Liver (tissue), 9 donors: ENCODE measurements around the gene MTMR11. TPM values are rescaled to one million over a fixed set of nuclear protein-coding genes. Genes with fewer than 3 reads are reported as not detected.

Source experiments
- DNase-seq: peaks from one replicate; pipeline ENCODE4 v3.0.0-alpha.2; 2017; ENCODE audit warnings: low spot score
- H3K27ac ChIP-seq, 2 donors: one replicate each; pipeline ENCODE4 v1.7.0; 2013; ENCODE audit warnings: inconsistent platforms in 2 of 2, low read length in 2 of 2, control low read depth in 1 of 2, low read depth in 1 of 2, mild to moderate bottlenecking in 1 of 2
- H3K27me3 ChIP-seq, 4 donors: one replicate each; pipeline versions ENCODE4 v1.6.1 to v1.7.0; 2013; ENCODE audit warnings: low read length in 3 of 4, inconsistent platforms in 1 of 4, mild to moderate bottlenecking in 1 of 4, moderate library complexity in 1 of 4; ENCODE audit not compliant: control insufficient read depth in 4 of 4, insufficient read depth in 4 of 4
- H3K36me3 ChIP-seq, 4 donors: one replicate each; pipeline versions ENCODE4 v1.6.1 to v1.7.0; 2013; ENCODE audit warnings: low read length in 3 of 4, mild to moderate bottlenecking in 3 of 4, low read depth in 1 of 4, moderate library complexity in 1 of 4; ENCODE audit not compliant: control insufficient read depth in 4 of 4, insufficient read depth in 3 of 4
- H3K4me1 ChIP-seq, 4 donors: one replicate each; pipeline versions ENCODE4 v1.6.1 to v1.7.0; 2013; ENCODE audit warnings: low read length in 3 of 4, mild to moderate bottlenecking in 3 of 4, moderate library complexity in 1 of 4; ENCODE audit not compliant: control insufficient read depth in 4 of 4, insufficient read depth in 4 of 4
- H3K4me3 ChIP-seq, 3 donors: one replicate each; pipeline versions ENCODE4 v1.6.1 to v1.7.0; 2013; ENCODE audit warnings: low read length in 3 of 3, control low read depth in 1 of 3, low read depth in 1 of 3, mild to moderate bottlenecking in 1 of 3
- H3K9ac ChIP-seq, 2 donors: one replicate each; pipeline ENCODE4 v1.7.0; 2013; ENCODE audit warnings: low read length in 2 of 2, mild to moderate bottlenecking in 2 of 2, moderate library complexity in 2 of 2, control low read depth in 1 of 2, low read depth in 1 of 2
- H3K9me3 ChIP-seq, 4 donors: one replicate each; pipeline versions ENCODE4 v1.6.1 to v1.7.0; 2013; ENCODE audit warnings: low read length in 3 of 4; ENCODE audit not compliant: control insufficient read depth in 4 of 4
- EGR1 ChIP-seq, 2 donors: IDR thresholded peaks; 2 replicates each; pipeline ENCODE4 v1.6.1; 2016 to 2018; ENCODE audit warnings: antibody characterized with exemption in 2 of 2, low read depth in 2 of 2
- FOXA1 ChIP-seq: IDR thresholded peaks from 2 replicates; pipeline ENCODE4 v1.6.1; 2016; ENCODE audit warnings: antibody characterized with exemption
- FOXA2 ChIP-seq: IDR thresholded peaks from 2 replicates; pipeline ENCODE4 v1.6.1; 2016; ENCODE audit warnings: antibody characterized with exemption
- GABPA ChIP-seq, 2 donors: IDR thresholded peaks in 1 of 2; conservative IDR thresholded peaks in 1 of 2; 2 replicates each; pipeline ENCODE4 v1.6.1; 2016; ENCODE audit warnings: antibody characterized with exemption in 2 of 2, mild to moderate bottlenecking in 1 of 2, moderate library complexity in 1 of 2
- HNF4G ChIP-seq: IDR thresholded peaks from 2 replicates; pipeline ENCODE4 v1.6.1; 2016; ENCODE audit warnings: antibody characterized with exemption
- JUND ChIP-seq, 2 donors: IDR thresholded peaks; 2 replicates each; pipeline ENCODE4 v1.6.1; 2016; ENCODE audit warnings: antibody characterized with exemption in 2 of 2
- NR2F2 ChIP-seq: IDR thresholded peaks from 2 replicates; pipeline ENCODE4 v1.6.1; 2016; ENCODE audit warnings: antibody characterized with exemption
- RAD21 ChIP-seq, 2 donors: IDR thresholded peaks; 2 replicates each; pipeline ENCODE4 v1.6.1; 2016; ENCODE audit warnings: antibody characterized with exemption in 2 of 2, mild to moderate bottlenecking in 2 of 2
- RXRA ChIP-seq, 2 donors: IDR thresholded peaks; 2 replicates each; pipeline ENCODE4 v1.6.1; 2017 to 2018; ENCODE audit warnings: antibody characterized with exemption in 2 of 2, mild to moderate bottlenecking in 1 of 2
- SP1 ChIP-seq: IDR thresholded peaks from 2 replicates; pipeline ENCODE4 v1.6.1; 2018; ENCODE audit warnings: antibody characterized with exemption, mild to moderate bottlenecking
- TAF1 ChIP-seq: conservative IDR thresholded peaks from 2 replicates; pipeline ENCODE4 v1.6.1; 2016; ENCODE audit warnings: antibody characterized with exemption, mild to moderate bottlenecking
- YY1 ChIP-seq: IDR thresholded peaks from 2 replicates; pipeline ENCODE4 v1.6.1; 2016; ENCODE audit warnings: antibody characterized with exemption, mild to moderate bottlenecking
- WGBS: extraction: QIAGEN DNeasy Blood & Tissue Kit; methylation state at CpG from one replicate; pipeline ENCODE4 v1.1.7; 2013; 5-methylcytosine and 5-hydroxymethylcytosine counted together
- polyA plus RNA-seq, 2 donors: library from polyadenylated mRNA; stranded (reverse) in 1 of 2; unstranded in 1 of 2; fragments of 200-250 nt in 1 of 2; fragments of >200 nt in 1 of 2; fragmentation: Nextera tagmentation in 1 of 2; extraction: Ambion mirVana in 1 of 2; gene quantifications; one replicate each; pipeline versions ENCODE4 v1.2.1 to v1.2.3, GENCODE V29; 2013 to 2015
- total RNA-seq, 2 donors: library from RNA; depleted of rRNA; stranded (reverse); fragments of >200 nt; gene quantifications; one replicate each; pipeline ENCODE4 v1.2.3, GENCODE V29; 2014
- TF ChIP-seq, protein P1 (sequence below): IDR thresholded peaks from 2 replicates; pipeline ENCODE4 v1.6.1; 2016; ENCODE audit warnings: antibody characterized with exemption
- TF ChIP-seq, protein P2 (sequence below): IDR thresholded peaks from 2 replicates; pipeline ENCODE4 v1.6.1; 2016; ENCODE audit warnings: antibody characterized with exemption, mild to moderate bottlenecking
- TF ChIP-seq, protein P3 (sequence below): IDR thresholded peaks from 2 replicates; pipeline ENCODE4 v1.6.1; 2016; ENCODE audit warnings: antibody characterized with exemption
- TF ChIP-seq, protein P4 (sequence below): IDR thresholded peaks from 2 replicates; pipeline ENCODE4 v1.6.1; 2016; ENCODE audit warnings: antibody characterized with exemption
- donor health status: healthy.
- donor health status: healthy.
- donor health status: healthy.
- donor health status: healthy.
- donor health status: healthy.

The MTMR11 gene
- total and polyA plus RNA-seq, 4 donors: 1.5 to 2.1 (median 1.8) TPM

DNA sequence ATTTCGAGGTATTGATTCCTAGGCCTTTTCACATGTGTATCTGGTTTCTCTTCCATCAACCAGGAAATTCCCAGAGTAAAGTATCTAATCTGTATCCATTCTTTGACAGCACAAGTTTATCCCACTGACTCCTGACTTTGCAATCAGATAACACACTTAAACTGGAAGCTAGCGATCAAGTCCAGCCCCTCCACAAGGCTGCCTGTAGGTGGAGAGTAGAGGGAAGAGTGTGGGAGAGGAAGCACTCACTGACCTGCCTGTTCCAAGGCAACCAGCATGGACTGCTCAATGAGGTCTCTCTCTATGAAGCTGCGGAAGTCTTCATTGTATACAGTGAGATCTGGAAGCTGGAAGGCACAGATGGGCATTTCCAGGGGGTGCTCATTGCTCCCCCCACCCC, 30.4 kb upstream of the MTMR11 start:
- Histone ChIP-seq H3K4me1 (peaks cover 4 to 31% (median 16%) of the 10 kb centered on the region in 4 donors), H3K27ac (peak overlapping the region in 1 of 2 donors; percentile 23), H3K36me3 (peaks cover 4 to 36% (median 17%) of the 10 kb centered on the region in 4 donors), H3K9ac (no peak overlapping the region), H3K4me3 (no peak overlapping the region), H3K9me3 (no peaks in the 10 kb centered on the region), H3K27me3 (no peaks in the 10 kb centered on the region)
- DNase-seq: no peak
- 77% methylated on average over 3 of the region's 3 CpGs for WGBS
- TF ChIP-seq SP1 (no peak), GABPA (IDR thresholded peaks at IDR 0.05 in 1 of 2, conservative IDR thresholded peaks at IDR 0.05 in 1 of 2) (no peak), JUND (IDR thresholded peaks at IDR 0.05) (no peak), FOXA1 (no peak), EGR1 (IDR thresholded peaks at IDR 0.05; ENCODE audit: low read depth in 2 of 2) (no peak), TAF1 (no peak), NR2F2 (no peak), FOXA2 (no peak)
- TF ChIP-seq, protein P1, sequence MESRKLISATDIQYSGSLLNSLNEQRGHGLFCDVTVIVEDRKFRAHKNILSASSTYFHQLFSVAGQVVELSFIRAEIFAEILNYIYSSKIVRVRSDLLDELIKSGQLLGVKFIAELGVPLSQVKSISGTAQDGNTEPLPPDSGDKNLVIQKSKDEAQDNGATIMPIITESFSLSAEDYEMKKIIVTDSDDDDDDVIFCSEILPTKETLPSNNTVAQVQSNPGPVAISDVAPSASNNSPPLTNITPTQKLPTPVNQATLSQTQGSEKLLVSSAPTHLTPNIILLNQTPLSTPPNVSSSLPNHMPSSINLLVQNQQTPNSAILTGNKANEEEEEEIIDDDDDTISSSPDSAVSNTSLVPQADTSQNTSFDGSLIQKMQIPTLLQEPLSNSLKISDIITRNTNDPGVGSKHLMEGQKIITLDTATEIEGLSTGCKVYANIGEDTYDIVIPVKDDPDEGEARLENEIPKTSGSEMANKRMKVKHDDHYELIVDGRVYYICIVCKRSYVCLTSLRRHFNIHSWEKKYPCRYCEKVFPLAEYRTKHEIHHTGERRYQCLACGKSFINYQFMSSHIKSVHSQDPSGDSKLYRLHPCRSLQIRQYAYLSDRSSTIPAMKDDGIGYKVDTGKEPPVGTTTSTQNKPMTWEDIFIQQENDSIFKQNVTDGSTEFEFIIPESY: no peak
- TF ChIP-seq, protein P2, sequence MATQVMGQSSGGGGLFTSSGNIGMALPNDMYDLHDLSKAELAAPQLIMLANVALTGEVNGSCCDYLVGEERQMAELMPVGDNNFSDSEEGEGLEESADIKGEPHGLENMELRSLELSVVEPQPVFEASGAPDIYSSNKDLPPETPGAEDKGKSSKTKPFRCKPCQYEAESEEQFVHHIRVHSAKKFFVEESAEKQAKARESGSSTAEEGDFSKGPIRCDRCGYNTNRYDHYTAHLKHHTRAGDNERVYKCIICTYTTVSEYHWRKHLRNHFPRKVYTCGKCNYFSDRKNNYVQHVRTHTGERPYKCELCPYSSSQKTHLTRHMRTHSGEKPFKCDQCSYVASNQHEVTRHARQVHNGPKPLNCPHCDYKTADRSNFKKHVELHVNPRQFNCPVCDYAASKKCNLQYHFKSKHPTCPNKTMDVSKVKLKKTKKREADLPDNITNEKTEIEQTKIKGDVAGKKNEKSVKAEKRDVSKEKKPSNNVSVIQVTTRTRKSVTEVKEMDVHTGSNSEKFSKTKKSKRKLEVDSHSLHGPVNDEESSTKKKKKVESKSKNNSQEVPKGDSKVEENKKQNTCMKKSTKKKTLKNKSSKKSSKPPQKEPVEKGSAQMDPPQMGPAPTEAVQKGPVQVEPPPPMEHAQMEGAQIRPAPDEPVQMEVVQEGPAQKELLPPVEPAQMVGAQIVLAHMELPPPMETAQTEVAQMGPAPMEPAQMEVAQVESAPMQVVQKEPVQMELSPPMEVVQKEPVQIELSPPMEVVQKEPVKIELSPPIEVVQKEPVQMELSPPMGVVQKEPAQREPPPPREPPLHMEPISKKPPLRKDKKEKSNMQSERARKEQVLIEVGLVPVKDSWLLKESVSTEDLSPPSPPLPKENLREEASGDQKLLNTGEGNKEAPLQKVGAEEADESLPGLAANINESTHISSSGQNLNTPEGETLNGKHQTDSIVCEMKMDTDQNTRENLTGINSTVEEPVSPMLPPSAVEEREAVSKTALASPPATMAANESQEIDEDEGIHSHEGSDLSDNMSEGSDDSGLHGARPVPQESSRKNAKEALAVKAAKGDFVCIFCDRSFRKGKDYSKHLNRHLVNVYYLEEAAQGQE: no peak
- TF ChIP-seq, protein P3, sequence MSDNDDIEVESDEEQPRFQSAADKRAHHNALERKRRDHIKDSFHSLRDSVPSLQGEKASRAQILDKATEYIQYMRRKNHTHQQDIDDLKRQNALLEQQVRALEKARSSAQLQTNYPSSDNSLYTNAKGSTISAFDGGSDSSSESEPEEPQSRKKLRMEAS: no peak

DNA sequence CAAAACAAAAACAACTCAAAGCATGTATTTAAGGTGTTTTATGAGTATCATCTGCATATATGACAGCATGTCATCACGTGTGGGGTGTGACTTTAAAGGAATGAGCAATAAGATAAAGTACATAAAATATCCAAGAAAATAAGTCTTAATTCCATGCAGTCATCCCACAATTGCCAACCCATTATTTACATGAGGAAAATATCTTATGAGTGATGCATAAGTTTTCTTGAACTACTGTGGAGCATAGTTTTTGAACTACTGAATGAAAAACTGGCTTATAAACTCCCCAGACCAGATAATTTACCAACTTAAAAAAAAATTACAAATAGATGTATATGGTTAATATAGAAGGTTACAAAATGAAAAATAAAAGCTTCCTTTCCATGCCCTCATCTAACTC, 29.7 kb upstream of the MTMR11 start:
- Histone ChIP-seq H3K27me3 (no peaks in the 10 kb centered on the region), H3K4me1 (peaks cover 4 to 31% (median 16%) of the 10 kb centered on the region in 4 donors), H3K36me3 (peaks cover 4 to 31% (median 15%) of the 10 kb centered on the region in 4 donors), H3K27ac (peak overlapping the region in 1 of 2 donors; percentile 45), H3K9me3 (no peaks in the 10 kb centered on the region), H3K4me3 (no peak overlapping the region), H3K9ac (no peak overlapping the region)
- DNase-seq: no peak
- TF ChIP-seq HNF4G (no peak), TAF1 (no peak), SP1 (no peak), YY1 (no peak), FOXA2 (no peak), EGR1 (IDR thresholded peaks at IDR 0.05; ENCODE audit: low read depth in 2 of 2) (no peak), RXRA (IDR thresholded peaks at IDR 0.05) (no peak), RAD21 (IDR thresholded peaks at IDR 0.05) (no peak), NR2F2 (no peak)
- TF ChIP-seq, protein P3: no peak
- TF ChIP-seq, protein P2: no peak
- TF ChIP-seq, protein P4, sequence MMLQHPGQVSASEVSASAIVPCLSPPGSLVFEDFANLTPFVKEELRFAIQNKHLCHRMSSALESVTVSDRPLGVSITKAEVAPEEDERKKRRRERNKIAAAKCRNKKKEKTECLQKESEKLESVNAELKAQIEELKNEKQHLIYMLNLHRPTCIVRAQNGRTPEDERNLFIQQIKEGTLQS: no peak
- 72% methylated on average over 1 of the region's 1 CpG for WGBS
